Sciatic nerve (tissue), 2 donors: Measurements from ENCODE around the gene CDCA4. TPM values are rescaled to one million over a fixed set of nuclear protein-coding genes. Genes with fewer than 3 reads are reported as not detected.

Source experiments
- ATAC-seq: fragments of 200-7000 bp; cut with Tn5 transposase; one replicate; pipeline ENCODE4 v1.9.1; 2020; ENCODE audit warnings: mild to moderate bottlenecking, moderate library complexity
- DNase-seq: peaks from one replicate; pipeline ENCODE4 v3.0.0-alpha.2; 2020; ENCODE audit warnings: low spot score
- intact Hi-C: fragments of 100-400 bp; cut with DNase I; formaldehyde crosslinking; loops from one replicate; pipeline ENCODE4 v1.14.2; 2022
- total RNA-seq: library from RNA; stranded (reverse); fragmentation: NEBNext Ultra II Directional; extraction: Animal tissue kit (Norgen Biotek cat#: 25700); gene quantifications from one replicate; pipeline ENCODE4 v1.2.1, GENCODE V29; 2021
- donor health status: DM: no; HTN: no; CAD: no.
- donor health status: DM: no; HTN: no; CAD: no.

CDCA4 gene
- total RNA-seq, 1 donor from 2014 or later: 5.5 TPM

- no peak for ATAC-seq
- intact Hi-C loops: no loop called here
- no peak for DNase-seq
Observed at GRCh38 chr14:105022276-105022670, 1.4 kb upstream of the CDCA4 start.

GRCh38 chr14:105021656-105022275 lies 883 bp upstream of the CDCA4 start:
- DNase-seq (peak; percentile 67), ATAC-seq (peak; percentile 18)
- intact Hi-C loops: loop anchor here (2.0 kb wide), 1 partner anchor 43 kb away; the partner anchor contains the start of gene AHNAK2

- intact Hi-C loops: loop anchor here (2.0 kb wide), 1 partner anchor 41 kb away; the partner anchor contains the start of gene AHNAK2
- ATAC-seq (no peak), DNase-seq (peak; percentile 69)
Observed at GRCh38 chr14:105019861-105020814, 745 bp downstream of the CDCA4 start.

- intact Hi-C loops: no loop called here
- ATAC-seq (no peak), DNase-seq (no peak)
Observed at GRCh38 chr14:105018414-105018813, 2.5 kb downstream of the CDCA4 start.

GRCh38 chr14:105015905-105016304 lies 5.0 kb downstream of the CDCA4 start:
- ATAC-seq: no peak
- intact Hi-C loops: no loop called here
- no peak for DNase-seq

GRCh38 chr14:105015242-105015641 lies 5.6 kb downstream of the CDCA4 start:
- no peak for ATAC-seq
- DNase-seq: no peak
- intact Hi-C loops: no loop called here

- ATAC-seq (no peak), DNase-seq (no peak)
- intact Hi-C loops: no loop called here
Observed at GRCh38 chr14:105014631-105015030, 6.3 kb downstream of the CDCA4 start.

- DNase-seq (no peak), ATAC-seq (no peak)
- intact Hi-C loops: no loop called here
Observed at GRCh38 chr14:105014032-105014431, 6.9 kb downstream of the CDCA4 start.

- intact Hi-C loops: no loop called here
- ATAC-seq (peak; percentile 43), DNase-seq (no peak)
Observed at GRCh38 chr14:105013150-105013785, 7.6 kb downstream of the CDCA4 start.

- intact Hi-C loops: no loop called here
- DNase-seq: no peak
- no peak for ATAC-seq
Observed at GRCh38 chr14:105012171-105012985, 8.5 kb downstream of the CDCA4 start.

GRCh38 chr14:105011312-105011990 lies 9.4 kb downstream of the CDCA4 start:
- intact Hi-C loops: no loop called here
- ATAC-seq (no peak), DNase-seq (no peak)

GRCh38 chr14:105010891-105011291 lies 10.0 kb downstream of the CDCA4 start:
- no peak for DNase-seq
- intact Hi-C loops: no loop called here
- no peak for ATAC-seq

GRCh38 chr14:105010106-105010505 lies 10.8 kb downstream of the CDCA4 start:
- no peak for ATAC-seq
- intact Hi-C loops: no loop called here
- DNase-seq: no peak

GRCh38 chr14:105007593-105008264 lies 13.2 kb downstream of the CDCA4 start:
- DNase-seq (no peak), ATAC-seq (no peak)

GRCh38 chr14:105006831-105007592 lies 13.9 kb downstream of the CDCA4 start:
- no peak for DNase-seq
- intact Hi-C loops: no loop called here
- peak; percentile 24 for ATAC-seq

More at GRCh38 chr14:105007593-105008264, 13.2 kb downstream of the CDCA4 start:
- intact Hi-C loops: no loop called here

GRCh38 chr14:105005929-105006830 lies 14.7 kb downstream of the CDCA4 start:
- DNase-seq (no peak), ATAC-seq (peak; percentile 30)
- intact Hi-C loops: no loop called here
